GM18499 (cell line): ENCODE results near the gene LRRN4.

Experiments
- ATAC-seq: cut with Tn5 transposase; IDR thresholded peaks from one replicate; pipeline ENCODE4 v1.9.1; 2021; ENCODE audit warnings: moderate number of reproducible peaks; ENCODE audit not compliant: insufficient read depth, unreplicated experiment

Gene LRRN4

GRCh38 chr20:6053776-6054688, at the start of gene LRRN4:
LRRN4 (minus strand) TSS chr20:6054060; CDS start chr20:6052799, 1,261 bp downstream.
- ATAC-seq = no peak

- ATAC-seq = no peak
Observed at GRCh38 chr20:6103301-6103700, 49.4 kb upstream of the LRRN4 start.

DNA sequence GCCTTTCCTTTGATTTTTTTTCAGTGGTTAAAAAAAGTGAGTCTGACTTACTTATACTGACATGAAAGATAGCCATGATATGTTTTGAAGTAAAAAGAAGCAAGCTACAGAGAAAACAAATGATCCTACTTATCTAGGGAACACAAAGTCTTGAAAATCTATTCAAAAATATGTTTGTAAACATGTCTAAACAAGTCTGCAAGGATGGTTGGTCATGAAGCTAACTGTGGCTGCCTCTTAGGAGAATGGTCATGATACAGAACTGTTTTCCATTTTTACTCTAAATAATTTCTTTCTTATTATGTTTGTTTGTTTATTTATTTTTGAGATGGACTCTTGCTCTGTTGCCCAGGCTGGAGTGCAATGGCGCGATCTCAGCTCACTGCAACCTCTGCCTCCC, 47.5 kb upstream of the LRRN4 start:
- no peak for ATAC-seq

- ATAC-seq = no peak
Observed at GRCh38 chr20:6100246-6100645, 46.4 kb upstream of the LRRN4 start.

DNA sequence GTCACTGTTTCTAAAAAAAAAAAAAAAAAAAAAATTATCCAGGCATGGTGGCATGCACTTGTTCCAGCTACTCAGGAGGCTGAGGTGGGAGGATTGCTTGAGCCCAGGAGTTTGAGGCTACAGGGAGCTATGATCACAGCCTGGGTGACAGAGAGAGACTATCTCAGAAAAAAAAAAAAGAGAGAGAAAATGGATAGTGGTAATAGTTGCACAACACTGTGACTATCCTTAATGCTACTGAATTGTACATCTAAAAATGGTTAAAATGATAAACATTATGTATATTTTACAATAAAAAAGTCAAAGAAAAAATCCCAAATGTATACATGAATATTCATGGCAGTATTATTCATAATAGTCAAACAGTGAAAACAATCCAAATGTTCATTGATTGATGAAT, 46.0 kb upstream of the LRRN4 start:
- no peak for ATAC-seq

DNA sequence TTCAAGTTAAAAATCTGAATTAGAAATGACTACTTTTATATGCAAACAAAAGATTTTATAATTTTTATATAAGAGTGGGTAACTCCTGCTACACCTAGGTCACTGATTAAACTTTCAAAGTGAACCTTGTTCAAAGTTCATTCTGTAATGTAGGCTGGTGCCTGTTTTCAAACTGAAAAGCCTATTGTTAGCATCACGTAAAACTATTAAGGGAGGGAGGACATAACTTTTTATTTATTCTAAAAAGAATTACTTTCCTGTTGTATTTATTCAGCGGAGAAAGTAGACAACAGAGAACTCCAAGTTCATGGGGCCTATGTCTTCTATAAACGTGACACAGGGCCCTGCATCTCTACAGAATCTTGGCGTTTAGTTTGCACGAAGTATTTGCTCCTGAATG, 41.5 kb upstream of the LRRN4 start:
- ATAC-seq = no peak

DNA sequence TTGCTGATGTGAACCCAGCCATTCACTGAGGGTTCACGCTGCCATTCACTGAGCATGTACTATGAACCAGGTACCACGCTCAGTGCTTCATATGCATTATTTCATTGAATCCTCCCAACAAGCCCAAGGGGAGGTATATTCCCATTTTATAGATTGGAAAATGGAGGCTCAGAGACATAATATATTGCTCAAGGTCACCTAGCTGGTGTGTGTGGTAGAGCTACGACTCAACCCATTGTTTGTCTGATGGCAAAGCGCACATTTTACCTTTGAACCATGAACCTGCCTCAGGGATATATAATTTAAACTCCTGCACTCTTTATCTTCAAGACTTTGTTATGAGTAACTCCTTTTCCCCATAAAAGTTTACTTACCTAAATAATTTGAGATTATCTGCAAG, 40.7 kb upstream of the LRRN4 start:
- no peak for ATAC-seq

- no peak for ATAC-seq
Observed at GRCh38 chr20:6094063-6094462, 40.2 kb upstream of the LRRN4 start.

- no peak for ATAC-seq
Observed at GRCh38 chr20:6091661-6092060, 37.8 kb upstream of the LRRN4 start.

DNA sequence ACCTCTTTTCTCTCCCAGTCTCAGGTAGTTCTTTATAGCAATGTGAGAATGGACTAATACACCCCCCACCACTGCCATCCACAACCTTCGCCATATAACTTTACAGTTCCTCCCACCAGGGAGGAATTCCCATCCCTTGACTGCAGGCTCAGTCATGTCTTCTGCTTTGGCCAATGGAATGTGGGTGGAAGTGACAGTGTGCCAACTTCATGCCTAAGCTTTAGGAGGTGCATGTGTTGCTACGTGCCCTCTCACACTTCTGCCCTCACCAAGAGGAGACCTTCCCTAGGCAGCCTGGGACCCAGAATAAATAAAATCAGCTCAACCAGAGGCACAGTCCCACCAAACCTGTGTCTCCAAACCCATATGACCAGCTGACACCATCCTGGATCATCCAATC, 33.0 kb upstream of the LRRN4 start:
- no peak for ATAC-seq

- no peak for ATAC-seq
Observed at GRCh38 chr20:6083926-6084325, 30.1 kb upstream of the LRRN4 start.

DNA sequence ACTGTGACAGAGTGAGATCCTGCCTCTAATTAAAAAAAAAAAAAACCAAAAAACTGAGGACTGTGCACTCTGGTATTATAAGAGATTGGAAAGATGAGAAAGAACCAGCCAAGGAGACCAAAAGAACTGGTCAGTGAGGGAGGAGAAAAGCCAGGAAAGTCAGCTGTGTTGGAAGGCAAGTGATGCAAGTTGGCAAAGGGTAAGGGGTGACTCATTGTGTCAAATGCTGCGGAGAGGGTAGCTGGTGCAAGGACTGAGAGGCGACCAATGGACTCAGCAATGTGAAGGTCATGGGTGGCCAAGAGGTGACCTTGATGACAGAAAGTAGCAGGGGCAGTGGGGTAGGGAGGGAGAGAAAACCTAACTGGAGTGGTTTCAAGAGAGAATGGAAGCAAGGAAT, 27.4 kb upstream of the LRRN4 start:
- ATAC-seq = no peak

DNA sequence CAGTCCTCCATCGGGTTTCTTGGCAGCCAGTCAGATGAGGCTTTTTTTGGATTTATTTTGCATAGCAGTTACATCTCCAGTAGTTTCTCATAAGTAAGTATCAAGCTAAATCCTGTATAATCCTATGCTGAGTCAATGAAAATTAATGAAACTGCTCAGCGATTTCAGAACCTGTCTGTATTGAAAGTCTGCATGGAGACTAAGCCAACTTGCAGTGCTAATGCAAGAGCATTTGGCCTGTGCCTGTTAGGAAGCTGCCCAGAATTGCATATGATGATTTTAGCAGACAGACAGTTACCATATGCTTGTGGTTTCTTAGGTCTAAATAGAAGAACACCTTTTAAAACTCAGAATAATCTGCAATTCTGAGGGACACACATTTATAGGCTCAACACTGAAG, 25.2 kb upstream of the LRRN4 start:
- no peak for ATAC-seq

DNA sequence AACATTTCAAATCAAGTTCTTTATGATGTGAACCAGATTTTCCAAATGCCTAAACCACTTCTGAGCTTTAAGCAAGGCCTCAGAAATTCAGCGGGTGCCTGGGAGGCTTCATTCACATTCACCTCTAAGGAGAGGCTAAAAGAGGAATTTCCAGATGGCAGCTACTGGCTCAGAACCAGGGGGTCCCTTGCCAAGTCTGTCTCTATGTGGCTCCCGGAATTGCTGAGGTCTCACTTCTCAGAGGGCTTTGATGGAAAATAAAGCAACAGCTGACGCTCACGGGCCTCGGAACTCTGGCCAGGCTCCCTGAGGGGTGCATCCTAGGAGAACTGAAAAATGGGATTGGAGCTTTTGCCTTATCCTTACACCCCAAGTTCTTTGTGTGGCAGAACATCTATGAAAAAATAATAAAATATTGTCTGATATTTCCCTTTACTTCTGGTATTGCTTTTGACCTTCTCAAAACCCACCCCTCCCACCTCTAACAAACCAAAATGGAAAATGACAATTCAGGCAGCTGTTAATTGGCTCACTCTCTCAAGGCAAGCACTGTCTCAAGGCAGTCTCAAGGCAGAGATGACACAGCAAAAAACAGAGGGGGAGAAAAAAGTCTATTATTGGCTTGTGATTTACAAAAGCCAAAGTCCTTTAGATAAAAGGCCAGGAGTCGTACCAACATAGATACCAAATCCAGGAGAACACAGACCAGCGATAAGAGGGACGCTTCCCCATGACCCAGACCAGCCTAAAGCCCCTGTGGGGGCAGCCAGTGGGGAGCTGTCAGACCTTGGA, 21.8 kb upstream of the LRRN4 start:
- ATAC-seq = no peak

DNA sequence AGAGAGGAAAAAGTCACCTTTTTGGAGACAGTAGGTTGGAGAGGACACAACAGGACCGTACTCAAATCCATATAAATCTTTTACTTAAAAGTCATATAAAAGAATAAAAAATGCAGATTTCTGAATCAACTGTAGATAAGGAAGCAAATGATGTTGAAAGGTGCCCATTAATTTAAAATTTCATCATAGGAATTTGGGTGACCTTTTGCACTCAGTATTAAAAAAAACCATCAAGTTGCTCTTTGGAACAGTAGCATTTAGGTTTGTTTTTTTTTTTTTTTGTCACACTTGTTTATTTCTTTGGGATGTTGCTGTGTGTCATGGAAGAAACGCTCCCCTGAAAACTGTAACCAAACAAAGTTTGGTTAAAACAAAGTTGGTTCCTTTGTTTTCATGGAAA, 20.9 kb upstream of the LRRN4 start:
- no peak for ATAC-seq

DNA sequence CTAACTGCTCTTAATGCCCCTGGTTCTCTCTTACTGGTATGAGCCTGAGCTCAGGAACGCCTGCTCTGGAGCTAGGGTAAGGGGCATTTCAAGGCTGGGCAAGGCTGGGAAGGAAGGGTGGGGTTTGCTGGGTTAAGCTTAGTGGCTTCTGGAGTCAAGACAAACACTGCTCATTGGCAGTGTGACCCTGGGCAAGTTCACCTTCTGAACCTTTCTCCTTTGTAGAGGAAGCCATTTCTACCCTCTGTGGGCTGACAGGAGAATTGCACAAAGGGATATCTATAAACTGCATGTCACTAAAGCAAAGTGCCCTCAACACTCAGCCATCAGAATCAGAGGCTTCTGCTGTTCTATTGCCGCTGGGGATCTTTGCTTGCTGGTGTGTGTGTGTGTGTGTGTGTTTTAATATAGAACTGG, 20.3 kb upstream of the LRRN4 start:
- no peak for ATAC-seq

DNA sequence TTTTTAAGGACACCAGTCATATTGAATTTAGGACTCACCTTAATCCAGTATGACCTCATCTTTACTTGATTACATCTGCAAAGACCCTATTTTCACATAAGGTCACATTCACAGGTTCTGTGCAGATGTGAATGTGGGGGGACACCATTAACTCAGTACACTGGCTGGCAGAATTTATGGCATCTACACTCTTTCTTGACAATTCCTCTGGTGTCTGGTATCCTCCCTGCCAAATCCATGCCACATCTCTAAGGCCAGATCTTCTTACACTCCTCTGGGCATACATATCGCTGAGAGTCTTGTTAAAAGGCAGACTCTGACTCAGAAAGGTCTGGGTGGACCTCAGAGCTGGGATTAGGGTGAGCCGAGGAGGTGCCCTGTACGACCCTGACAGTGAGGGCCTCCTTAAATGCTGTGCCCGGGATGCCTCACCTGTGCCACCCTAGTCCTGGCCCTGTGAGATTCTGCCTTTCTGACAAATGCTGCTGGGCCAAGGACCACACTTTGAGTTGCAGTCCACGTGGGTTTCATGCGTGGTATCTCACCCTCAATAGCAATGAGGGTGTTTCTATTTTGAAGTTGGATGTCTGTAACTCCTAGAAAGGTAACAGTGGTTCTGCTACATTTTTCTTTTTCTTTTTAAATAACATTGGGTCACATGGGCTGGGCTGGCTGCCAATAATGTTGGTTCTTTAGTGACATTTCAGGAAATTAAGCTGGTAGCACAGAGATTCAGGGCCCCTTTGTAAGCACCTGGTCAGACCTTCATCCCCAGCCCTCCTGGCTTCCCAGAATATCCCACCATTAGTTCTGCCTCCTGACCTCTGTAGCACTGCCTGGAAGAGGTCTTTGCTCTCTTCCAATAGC, 17.2 kb upstream of the LRRN4 start:
- no peak for ATAC-seq

GRCh38 chr20:6069669-6070068, 15.8 kb upstream of the LRRN4 start:
- no peak for ATAC-seq

DNA sequence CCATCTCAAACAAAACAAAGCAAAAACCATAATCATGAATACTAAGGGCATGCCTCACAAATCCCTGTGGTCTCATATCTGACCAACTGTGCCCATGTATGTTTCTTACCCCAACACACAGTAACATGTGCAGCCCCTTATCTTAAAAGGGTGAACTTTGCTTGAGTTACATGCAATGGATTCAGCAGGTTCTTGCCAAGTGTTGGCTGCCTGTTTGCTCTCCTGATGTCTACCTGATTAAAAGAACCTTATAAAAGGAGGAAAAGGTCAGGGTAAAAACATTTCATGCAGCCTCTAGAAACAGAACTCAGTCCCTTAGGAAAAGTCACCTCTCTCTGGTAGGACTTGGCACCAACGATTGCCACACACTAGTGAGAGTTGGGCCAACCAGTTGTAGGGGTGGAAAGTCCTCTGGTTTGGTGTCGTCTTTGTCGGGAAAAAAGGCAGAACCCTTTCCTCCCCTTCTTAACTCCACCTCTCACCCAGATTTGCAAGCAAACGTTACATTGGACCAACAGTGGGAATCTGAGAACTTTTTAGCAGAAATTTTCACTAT, 14.0 kb upstream of the LRRN4 start:
- no peak for ATAC-seq

DNA sequence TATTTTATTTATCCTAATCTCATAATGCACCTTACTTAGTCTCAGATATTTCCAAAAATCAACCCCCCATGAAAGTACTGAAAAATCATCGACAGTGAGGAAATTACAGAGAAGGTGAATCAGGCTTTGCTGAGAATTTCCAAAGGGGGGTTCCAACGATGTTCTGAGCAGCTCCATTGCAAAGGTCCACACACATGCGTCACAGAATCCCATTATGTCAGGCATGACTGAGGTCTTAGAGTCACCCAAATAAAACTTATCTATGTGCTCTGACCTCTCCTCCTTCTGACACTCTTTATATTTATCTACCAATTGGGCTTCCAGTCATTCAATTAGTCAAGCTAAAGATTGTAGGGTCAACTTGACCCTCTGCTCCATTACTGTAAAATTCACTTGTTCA, 12.7 kb upstream of the LRRN4 start:
- ATAC-seq = no peak
